Subcutaneous adipose tissue (tissue), 4 donors: ENCODE measurements around the gene HSD17B10. TPM values are rescaled to one million over a fixed set of nuclear protein-coding genes. Genes with fewer than 3 reads are reported as not detected.

Experiments used
- CTCF ChIP-seq: fragments of 450-650 bp; IDR thresholded peaks from one replicate; pipeline ENCODE4 v1.5.1; 2016; ENCODE audit warnings: low read depth, mild to moderate bottlenecking, control low read depth, antibody characterized with exemption, moderate library complexity
- total RNA-seq, 4 donors: library from RNA; depleted of rRNA; stranded (reverse); fragments of >200 nt; gene quantifications; one replicate each; pipeline ENCODE4 v1.1.0, GENCODE V29; 2016

The HSD17B10 gene
- total RNA-seq, 4 donors from 2014 or later, result 39.4 to 98.9 (median 54.8) TPM

DNA sequence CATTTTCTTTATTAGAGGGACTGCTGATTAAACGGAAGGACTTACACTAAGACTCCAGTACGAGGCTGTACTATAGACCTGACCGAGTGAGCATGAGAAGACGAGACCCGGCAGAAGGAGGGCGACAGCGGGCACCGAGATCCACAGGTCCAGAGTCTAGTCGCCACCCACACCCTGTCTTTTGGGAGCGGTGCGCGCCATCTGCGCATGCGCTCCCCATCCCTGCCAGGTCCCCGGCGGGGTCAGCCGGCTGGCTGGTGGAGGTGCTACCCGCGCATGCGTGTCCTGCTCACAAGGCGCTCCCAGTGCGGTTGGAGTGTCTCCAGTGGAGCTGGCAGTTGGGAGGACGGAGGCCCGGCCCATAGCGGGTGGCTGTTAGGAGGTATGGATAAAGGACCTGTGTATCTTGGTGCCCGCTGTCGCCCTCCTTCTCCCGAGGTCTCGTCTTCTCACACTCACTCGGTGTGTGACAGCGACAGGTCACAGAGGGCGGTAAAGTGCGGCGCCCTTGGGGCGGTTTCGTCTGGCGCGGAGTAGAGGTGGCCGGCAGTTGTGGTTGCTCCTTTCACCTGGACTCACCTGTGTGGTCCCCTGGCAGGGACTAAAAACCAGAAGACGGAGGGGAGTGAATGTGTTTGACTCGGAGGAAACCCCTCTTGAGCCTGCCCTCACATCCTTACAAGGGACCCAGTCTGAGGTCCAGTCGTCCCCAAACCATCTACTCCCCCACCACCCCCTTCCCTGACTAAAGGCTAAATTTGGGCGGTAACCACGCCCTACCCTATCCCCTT lies 7.6 kb upstream of the HSD17B10 start:
- TF ChIP-seq CTCF, result no peak

GRCh38 chrX:53440621-53441517 lies 6.7 kb upstream of the HSD17B10 start:
- no peak for TF ChIP-seq CTCF

GRCh38 chrX:53440101-53440500 lies 5.9 kb upstream of the HSD17B10 start:
- no peak for TF ChIP-seq CTCF

DNA sequence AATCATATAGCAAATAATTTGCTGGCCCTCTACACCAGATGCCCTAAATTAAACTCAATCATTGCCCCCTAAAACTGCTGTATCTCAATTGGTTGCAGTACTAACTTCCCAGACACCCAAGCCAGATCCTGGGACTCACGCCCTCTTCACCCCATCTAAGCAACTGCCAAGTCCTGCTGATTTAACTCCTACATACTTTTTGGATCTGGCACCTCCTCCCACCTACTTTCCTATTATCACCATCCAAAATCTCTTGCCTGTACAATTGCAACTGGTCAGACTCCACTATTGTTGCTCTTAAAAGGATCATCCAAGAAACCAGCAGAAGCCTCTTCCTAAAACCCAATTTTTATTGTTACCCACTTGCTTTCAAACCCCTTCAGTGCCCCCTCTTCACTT lies 4.7 kb upstream of the HSD17B10 start:
- TF ChIP-seq CTCF, result no peak

DNA sequence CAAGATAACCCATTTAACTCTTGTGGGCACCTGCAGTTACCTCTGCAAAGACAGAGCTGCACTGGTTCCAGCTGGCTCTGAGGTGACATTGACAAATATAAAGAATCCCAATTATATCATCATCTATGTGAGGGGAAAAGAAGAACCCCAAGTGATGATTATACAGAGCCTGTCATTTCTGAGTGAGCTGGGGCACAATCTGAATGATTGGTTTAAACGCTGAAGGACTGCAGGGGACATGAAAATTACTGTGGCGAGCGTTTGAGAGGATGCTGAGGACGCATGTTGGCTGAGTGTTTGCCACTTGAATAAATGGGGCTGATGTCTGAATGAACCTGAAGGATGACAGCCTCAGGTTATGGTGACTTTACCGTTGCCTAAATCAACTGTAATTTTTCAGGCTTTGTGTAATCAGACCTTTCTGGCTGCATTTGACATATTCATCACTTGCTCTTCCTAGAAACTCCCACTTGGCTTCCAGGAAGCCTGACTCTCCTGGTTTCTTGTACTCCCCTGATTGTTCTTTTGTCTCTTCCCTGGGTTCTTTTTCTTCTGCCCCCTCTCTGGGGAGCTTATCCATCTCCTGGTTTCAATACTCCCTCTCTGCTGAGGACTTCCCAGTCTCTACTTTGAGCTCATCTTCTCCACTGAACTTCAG lies 4.1 kb upstream of the HSD17B10 start:
- TF ChIP-seq CTCF, result no peak

- no peak for TF ChIP-seq CTCF
Observed at GRCh38 chrX:53437206-53437605, 3.0 kb upstream of the HSD17B10 start.

GRCh38 chrX:53435997-53436396 lies 1.8 kb upstream of the HSD17B10 start:
- no peak for TF ChIP-seq CTCF
